Parathyroid adenoma (tissue), 2 donors: ENCODE data around the gene ZNF45.
A peak's percentile ranks its signal among the peaks of the same experiment; 100 is the strongest.

Source experiments
- H2AFZ ChIP-seq: fragments of 300-600 bp; sonication (generic); one replicate; pipeline ENCODE4 v1.7.0; 2017; ENCODE audit warnings: antibody characterized with exemption, mild to moderate bottlenecking
- H3K27ac ChIP-seq: fragments of 300-600 bp; sonication (generic); one replicate; pipeline ENCODE4 v1.7.0; 2017
- H3K27me3 ChIP-seq: fragments of 300-600 bp; sonication (generic); one replicate; pipeline ENCODE4 v1.7.0; 2017; ENCODE audit warnings: low read length; ENCODE audit not compliant: control insufficient read depth, insufficient read depth
- H3K36me3 ChIP-seq: fragments of 300-600 bp; sonication (generic); one replicate; pipeline ENCODE4 v1.7.0; 2017; ENCODE audit warnings: low read length; ENCODE audit not compliant: control insufficient read depth, insufficient read depth
- H3K4me1 ChIP-seq: fragments of 300-600 bp; sonication (generic); one replicate; pipeline ENCODE4 v1.7.0; 2017; ENCODE audit warnings: control low read depth
- H3K4me2 ChIP-seq: fragments of 300-600 bp; sonication (generic); one replicate; pipeline ENCODE4 v1.7.0; 2017; ENCODE audit warnings: low read length
- H3K4me3 ChIP-seq: fragments of 300-600 bp; sonication (generic); one replicate; pipeline ENCODE4 v1.7.0; 2017; ENCODE audit warnings: low read depth, low read length
- H3K79me2 ChIP-seq: fragments of 300-600 bp; sonication (generic); one replicate; pipeline ENCODE4 v1.7.0; 2017; ENCODE audit warnings: control low read depth
- H3K9ac ChIP-seq: fragments of 300-600 bp; sonication (generic); one replicate; pipeline ENCODE4 v1.7.0; 2017; ENCODE audit warnings: mild to moderate bottlenecking
- H3K9me3 ChIP-seq: fragments of 300-600 bp; sonication (generic); one replicate; pipeline ENCODE4 v1.7.0; 2017; ENCODE audit warnings: low read length; ENCODE audit not compliant: control insufficient read depth
- CTCF ChIP-seq: fragments of 300-600 bp; sonication (generic); IDR thresholded peaks from one replicate; pipeline ENCODE4 v1.7.0; 2017; ENCODE audit warnings: antibody characterized with exemption, mild to moderate bottlenecking
- donor health status: primary hyperparathyroidism.

The ZNF45 gene

DNA sequence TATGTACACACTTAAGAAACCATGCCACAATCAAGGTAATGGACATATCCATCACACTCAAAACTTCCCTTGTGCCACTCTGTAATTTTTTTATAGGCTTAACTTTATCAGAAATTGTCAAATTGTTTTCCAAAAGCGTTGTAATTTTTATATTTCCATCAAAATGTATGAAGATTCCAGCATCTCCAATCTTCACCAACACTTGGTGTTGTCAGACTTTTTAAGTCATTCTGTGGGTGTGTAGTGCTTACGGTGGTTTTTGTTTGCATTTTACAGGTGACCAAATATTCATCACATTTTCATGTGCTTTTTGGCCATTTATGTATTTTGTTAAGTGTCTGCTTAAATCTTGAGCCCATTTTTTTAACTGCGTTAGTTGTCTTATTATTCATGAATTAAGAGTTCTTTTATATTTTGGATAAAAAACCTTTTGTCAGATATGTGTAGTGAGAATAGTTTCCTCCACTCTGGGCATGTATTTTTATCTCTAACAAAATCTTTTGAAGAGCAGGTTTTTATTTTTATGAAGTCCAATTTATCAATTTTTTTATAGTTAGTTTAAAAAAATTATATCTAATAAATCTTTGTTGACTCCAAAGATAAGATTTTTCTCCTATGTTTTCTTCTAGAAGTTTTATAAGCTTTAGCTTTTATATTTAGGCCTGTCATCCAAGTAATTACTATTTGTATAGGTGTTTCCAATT, 4.6 kb upstream of the ZNF45 start:
- H3K4me3 ChIP-seq, result no peak overlapping the region
- no peak overlapping the region for H3K4me2 ChIP-seq
- TF ChIP-seq CTCF, result no peak
- H3K9me3 ChIP-seq, result peaks cover 4% of the 10 kb centered on the region
- no peak overlapping the region for H3K27ac ChIP-seq
- peaks cover 3% of the 10 kb centered on the region for H3K4me1 ChIP-seq
- H3K79me2 ChIP-seq, result no peaks in the 10 kb centered on the region
- no peaks in the 10 kb centered on the region for H3K36me3 ChIP-seq
- H2AFZ ChIP-seq, result no peak overlapping the region
- no peak overlapping the region for H3K9ac ChIP-seq
- no peaks in the 10 kb centered on the region for H3K27me3 ChIP-seq

- Histone ChIP-seq H3K36me3 (no peaks in the 10 kb centered on the region), H3K4me3 (peak overlapping the region; percentile 98), H3K79me2 (no peaks in the 10 kb centered on the region), H3K4me1 (peaks cover 9% of the 10 kb centered on the region), H3K4me2 (peak overlapping the region; percentile 82), H2AFZ (peak overlapping the region; percentile 89), H3K27ac (no peak overlapping the region), H3K9ac (no peak overlapping the region), H3K27me3 (no peaks in the 10 kb centered on the region), H3K9me3 (peaks cover 4% of the 10 kb centered on the region)
- TF ChIP-seq CTCF, result no peak
Observed at GRCh38 chr19:43936188-43936587, 1.1 kb upstream of the ZNF45 start.

DNA sequence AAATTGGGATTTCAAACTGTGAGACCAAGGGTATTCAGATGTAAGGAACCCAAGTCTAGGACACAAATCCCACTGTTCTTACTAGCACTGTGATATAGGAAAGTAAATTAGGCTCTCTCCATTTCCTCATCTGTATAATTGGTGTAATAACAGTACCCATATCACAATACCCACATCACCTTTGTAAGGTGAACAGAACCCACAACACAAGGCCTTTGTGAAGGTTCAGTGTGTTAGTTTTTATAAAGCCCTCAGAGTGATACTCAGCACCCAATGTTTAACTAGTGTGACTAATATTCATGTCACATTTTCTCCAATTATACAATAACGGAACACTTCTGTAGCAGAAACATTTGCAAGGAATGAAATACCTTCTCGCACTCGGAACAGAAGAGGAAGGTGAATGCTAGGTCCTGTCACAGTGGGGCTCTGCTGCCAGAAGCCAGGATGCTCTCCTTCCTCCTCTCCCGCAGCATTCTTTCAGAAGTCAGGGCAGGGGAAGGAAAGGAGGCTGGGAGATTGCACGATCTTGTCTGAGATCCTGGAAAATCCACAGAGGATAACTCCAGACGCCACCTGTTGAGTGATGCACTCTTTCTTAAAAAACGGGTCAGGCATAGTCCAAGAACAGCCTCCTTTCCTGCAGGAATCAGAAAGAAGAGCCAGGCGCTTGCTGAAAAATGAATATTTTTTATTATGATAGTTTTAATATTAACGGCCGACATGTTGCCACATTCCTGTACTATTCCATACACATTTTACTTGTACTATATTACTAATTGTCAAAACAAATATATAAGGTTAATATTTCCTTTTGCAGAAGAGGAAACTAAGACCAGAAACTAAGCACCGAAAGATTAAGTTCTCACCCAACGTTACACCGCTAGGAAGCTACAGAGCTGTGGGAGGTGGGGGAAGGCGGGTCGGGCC, 762 bp downstream of the ZNF45 start:
- peaks cover 9% of the 10 kb centered on the region for H3K4me1 ChIP-seq
- H3K36me3 ChIP-seq, result no peaks in the 10 kb centered on the region
- peak overlapping the region; percentile 82 for H3K4me2 ChIP-seq
- no peaks in the 10 kb centered on the region for H3K79me2 ChIP-seq
- peaks cover 1% of the 10 kb centered on the region for H3K9me3 ChIP-seq
- H3K9ac ChIP-seq, result no peak overlapping the region
- TF ChIP-seq CTCF, result no peak
- H2AFZ ChIP-seq, result peak overlapping the region; percentile 89
- H3K4me3 ChIP-seq, result peak overlapping the region; percentile 98
- H3K27ac ChIP-seq, result peak overlapping the region; percentile 75
- no peaks in the 10 kb centered on the region for H3K27me3 ChIP-seq

DNA sequence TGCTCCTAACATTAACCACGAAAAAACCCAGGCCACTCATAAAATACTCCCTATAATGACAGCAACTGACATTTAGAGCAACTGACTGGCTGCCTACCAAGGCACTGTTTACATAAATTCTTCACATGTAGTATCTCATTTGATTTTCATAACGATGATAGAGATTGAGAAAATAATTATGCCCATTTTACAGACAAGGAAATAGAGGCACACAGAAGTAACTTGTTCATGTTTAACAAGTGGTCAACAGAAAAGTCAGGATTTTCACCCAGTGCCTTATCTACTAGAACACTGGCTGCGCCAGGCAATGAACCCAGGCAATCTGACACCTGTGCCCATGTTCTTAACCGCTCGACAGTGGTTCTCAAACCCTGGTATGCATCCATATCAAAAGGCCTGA, 6.3 kb downstream of the ZNF45 start:
- Histone ChIP-seq H3K4me1 (peaks cover under 1% of the 10 kb centered on the region), H3K9ac (no peak overlapping the region), H3K27me3 (no peaks in the 10 kb centered on the region), H3K9me3 (no peaks in the 10 kb centered on the region), H2AFZ (no peak overlapping the region), H3K36me3 (no peaks in the 10 kb centered on the region), H3K4me2 (no peak overlapping the region), H3K4me3 (no peak overlapping the region), H3K79me2 (no peaks in the 10 kb centered on the region), H3K27ac (no peak overlapping the region)
- TF ChIP-seq CTCF, result no peak
